HCT116 (cell line): Measurements from ENCODE around the gene CCM2. TPM values are rescaled to one million over a fixed set of nuclear protein-coding genes. Genes with fewer than 3 reads are reported as not detected.

Experiments
- ATAC-seq: fragments of 200-7000 bp; cut with Tn5 transposase; 2 replicates; pipeline ENCODE4 v1.9.1; 2020; ENCODE audit warnings: mild to moderate bottlenecking, moderate library complexity
- BruUV-seq: library from RNA; stranded (reverse); fragments of 400-500 nt; replicated peaks from 2 replicates; lab custom pipeline; 2021; lab: Mats Ljungman, UMichigan
- CTCF ChIA-PET: fragments of 300-600 bp; sonication (Branson Sonifier 250); formaldehyde crosslinking; loops from one replicate; lab custom pipeline; 2021; ENCODE audit warnings: antibody characterized with exemption; lab: Charles Lee
- POLR2A ChIA-PET: fragments of 300-600, 350-600 bp; sonication (Branson Sonifier 250); formaldehyde crosslinking; loops from one replicate; lab custom pipeline; 2021; ENCODE audit warnings: antibody characterized with exemption; lab: Charles Lee
- RAD21 ChIA-PET, 2 experiments: fragments of 300-600 bp; sonication (Branson Sonifier 250); formaldehyde crosslinking; loops; one replicate each; lab custom pipeline; 2023; ENCODE audit warnings: low total read pairs in 2 of 2; ENCODE audit not compliant: uncharacterized antibody in 2 of 2, unreplicated experiment in 2 of 2, low non-redundant PET in 1 of 2; lab: Charles Lee
- DNase-seq: peaks from one replicate; pipeline ENCODE4 v3.0.0-alpha.2; 2010; ENCODE audit warnings: low read depth, low spot score
- H2AFZ ChIP-seq: fragments of 200-600 bp; shearing (Covaris generic), sonication (generic); 2 replicates; pipeline ENCODE4 v1.6.1; 2017; ENCODE audit warnings: low read depth, mixed run types, mixed read lengths, antibody characterized with exemption, low read length; ENCODE audit not compliant: poor library complexity, severe bottlenecking
- H3K27ac ChIP-seq: 2 replicates; pipeline ENCODE4 v1.5.1; 2012; ENCODE audit warnings: low read depth, low read length
- H3K27me3 ChIP-seq: fragments of 200-600 bp; sonication (generic); 2 replicates; pipeline ENCODE4 v1.6.1; 2016; ENCODE audit warnings: mixed run types, low read length, mixed read lengths; ENCODE audit not compliant: insufficient read depth
- H3K36me3 ChIP-seq, 2 experiments: fragments of 200-500 bp in 1 of 2; fragments of 200-600 bp in 1 of 2; sonication (Bioruptor generic) in 1 of 2; sonication (generic) in 1 of 2; 2 replicates each; pipeline versions ENCODE4 v1.5.1 to v1.6.1; 2014 to 2016; ENCODE audit warnings: low read length in 2 of 2, inconsistent platforms in 1 of 2, mixed read lengths in 1 of 2, mixed run types in 1 of 2; ENCODE audit not compliant: insufficient read depth in 2 of 2, control insufficient read depth in 1 of 2
- H3K4me1 ChIP-seq, 2 experiments: fragments of 200-600 bp in 1 of 2; sonication (generic) in 1 of 2; 2 replicates each; pipeline versions ENCODE4 v1.5.1 to v1.6.1; 2012 to 2017; ENCODE audit warnings: low read length in 2 of 2, inconsistent platforms in 1 of 2, mild to moderate bottlenecking in 1 of 2, mixed read lengths in 1 of 2, mixed run types in 1 of 2, moderate library complexity in 1 of 2; ENCODE audit not compliant: insufficient read depth in 2 of 2, control insufficient read depth in 1 of 2
- H3K4me2 ChIP-seq: fragments of 200-600 bp; sonication (generic); 2 replicates; pipeline ENCODE4 v1.6.1; 2017; ENCODE audit warnings: mixed run types, low read length, mixed read lengths
- H3K4me3 ChIP-seq, 2 experiments: fragments of 200-600 bp in 1 of 2; sonication (generic) in 1 of 2; replicated peaks in 1 of 2; 2 replicates each; pipeline ENCODE4 v1.5.1; 2011 to 2016; ENCODE audit warnings: low read length in 2 of 2, control low read depth in 1 of 2, low read depth in 1 of 2, mild to moderate bottlenecking in 1 of 2, mixed read lengths in 1 of 2, mixed run types in 1 of 2
- H3K79me2 ChIP-seq: fragments of 200-600 bp; sonication (generic); 2 replicates; pipeline ENCODE4 v1.6.1; 2017; ENCODE audit warnings: mild to moderate bottlenecking, mixed run types, low read length, moderate library complexity, mixed read lengths; ENCODE audit not compliant: insufficient read depth
- H3K9ac ChIP-seq: fragments of 200-600 bp; sonication (generic); 2 replicates; pipeline ENCODE4 v1.6.1; 2016; ENCODE audit warnings: low read length, mixed read lengths
- H3K9me2 ChIP-seq: fragments of 200-600 bp; sonication (generic), shearing (Covaris generic); 2 replicates; pipeline ENCODE4 v1.6.1; 2017; ENCODE audit warnings: mixed run types, mild to moderate bottlenecking, moderate library complexity; ENCODE audit not compliant: insufficient read depth
- H3K9me3 ChIP-seq, 2 experiments: fragments of 200-500 bp in 1 of 2; fragments of 200-600 bp in 1 of 2; sonication (Bioruptor generic) in 1 of 2; sonication (generic) in 1 of 2; 2 replicates each; pipeline ENCODE4 v1.6.1; 2014 to 2017; ENCODE audit warnings: low read length in 2 of 2, mixed read lengths in 2 of 2, inconsistent platforms in 1 of 2, low read depth in 1 of 2, mild to moderate bottlenecking in 1 of 2, mixed run types in 1 of 2, moderate library complexity in 1 of 2; ENCODE audit not compliant: control insufficient read depth in 1 of 2, insufficient read depth in 1 of 2
- H4K20me1 ChIP-seq: fragments of 200-600 bp; sonication (generic), shearing (Covaris generic); 2 replicates; pipeline ENCODE4 v1.6.1; 2017; ENCODE audit warnings: mixed run types, mild to moderate bottlenecking, moderate library complexity; ENCODE audit not compliant: insufficient read depth
- EZH2phosphoT487 ChIP-seq: fragments of 200-600 bp; IDR thresholded peaks from 2 replicates; pipeline ENCODE4 v1.6.1; 2018; ENCODE audit warnings: antibody characterized with exemption, borderline replicate concordance
- FOSL1 ChIP-seq: IDR thresholded peaks from 2 replicates; pipeline ENCODE4 v1.6.1; 2012; ENCODE audit warnings: low read depth
- MAX ChIP-seq: IDR thresholded peaks from 2 replicates; pipeline ENCODE4 v1.6.1; 2012
- POLR2A ChIP-seq: IDR thresholded peaks from 2 replicates; pipeline ENCODE4 v1.7.0; 2011; ENCODE audit warnings: borderline replicate concordance; ENCODE audit not compliant: insufficient read depth, insufficient read length; ENCODE audit errors: extremely low read depth
- TCF7L2 ChIP-seq: IDR thresholded peaks from 2 replicates; pipeline ENCODE4 v1.7.0; 2011; ENCODE audit warnings: borderline replicate concordance, inconsistent platforms; ENCODE audit not compliant: insufficient read depth, insufficient read length; ENCODE audit errors: extremely low read depth
- YY1 ChIP-seq: IDR thresholded peaks from 2 replicates; pipeline ENCODE4 v1.6.1; 2011; ENCODE audit warnings: low read length, low read depth, moderate library complexity, mild to moderate bottlenecking; ENCODE audit not compliant: insufficient replicate concordance; ENCODE audit errors: extremely low read depth
- ZBTB33 ChIP-seq: IDR thresholded peaks from 2 replicates; pipeline ENCODE4 v1.6.1; 2011; ENCODE audit warnings: mild to moderate bottlenecking, low read length, moderate library complexity; ENCODE audit not compliant: insufficient replicate concordance; ENCODE audit errors: extremely low read depth
- ZNF274 ChIP-seq: fragments of 200-500 bp; sonication (Bioruptor generic); IDR thresholded peaks from 2 replicates; pipeline ENCODE4 v1.6.1; 2014; ENCODE audit warnings: mild to moderate bottlenecking, low read depth, low read length, inconsistent platforms
- intact Hi-C: fragments of 100-400 bp; cut with micrococcal nuclease; formaldehyde crosslinking; loops from 2 replicates; pipeline ENCODE4 v1.10.0; 2022
- total RNA-seq: library from RNA; stranded (reverse); gene quantifications from one replicate; pipeline ENCODE4 v1.2.1, GENCODE V29; 2021; ENCODE audit not compliant: unreplicated experiment
- TF ChIP-seq, protein P1 (sequence below): IDR thresholded peaks from 2 replicates; pipeline ENCODE4 v1.6.1; 2012; ENCODE audit warnings: low read depth

Gene CCM2
- total RNA-seq, 1 experiment from 2014 or later: 34.4 TPM

GRCh38 chr7:44985900-44986217, 14.1 kb upstream of the CCM2 start:
- TF ChIP-seq TCF7L2 (no peak), YY1 (no peak), POLR2A (no peak)
- POLR2A ChIA-PET: interaction anchor here (0.7 to 1.8 kb wide), 2 partner anchors 13 to 126 kb away, joined by 3 to 7 read pairs; partner anchors contain the start of gene TBRG4

DNA sequence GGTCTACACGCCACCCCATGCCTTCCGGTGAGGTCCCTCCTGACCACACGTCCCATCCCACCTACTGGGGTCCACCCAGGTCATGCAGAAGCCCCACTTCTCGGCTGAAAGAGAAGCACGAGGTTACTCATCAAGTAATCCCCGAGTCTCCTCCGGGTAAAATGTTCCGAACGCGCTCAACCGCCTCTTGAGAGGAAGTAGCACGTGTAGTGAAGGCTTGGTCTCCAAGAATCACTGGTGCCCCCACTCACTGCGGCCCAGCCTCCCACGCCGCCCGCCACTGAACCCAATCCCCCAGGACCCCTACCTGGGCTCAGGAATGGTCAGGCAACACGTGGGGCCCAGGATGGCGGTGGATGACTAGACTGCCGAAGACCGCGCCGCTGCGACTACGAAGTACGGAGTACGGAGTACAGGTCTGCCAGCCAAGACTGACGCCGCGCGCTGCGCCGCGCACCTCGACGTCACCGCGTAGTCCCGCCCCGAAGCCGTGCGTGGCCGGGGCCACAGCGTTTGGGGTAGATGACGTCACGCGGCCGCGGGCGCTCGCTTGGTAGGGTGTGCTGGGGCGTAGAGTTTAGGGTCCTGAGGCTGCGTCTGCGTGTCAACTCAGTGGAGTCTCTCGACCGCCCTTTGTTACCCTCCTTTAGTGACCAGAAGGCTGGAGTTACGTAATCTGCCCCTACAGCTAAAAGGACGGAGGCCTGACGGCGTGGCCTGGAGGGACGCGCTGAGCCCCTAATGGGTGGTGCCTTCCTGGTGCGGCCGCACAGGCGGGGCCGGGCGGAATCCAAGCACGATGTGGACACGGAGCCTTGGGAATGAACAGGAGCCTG, 13.6 kb upstream of the CCM2 start:
- Histone ChIP-seq H3K9me2 (no peaks in the 10 kb centered on the region), H3K36me3 (peaks cover 22 to 44% of the 10 kb centered on the region in 2 experiments), H3K4me3 (peak overlapping the region; percentile 88 to 100), H3K4me2 (peak overlapping the region; percentile 89), H3K9ac (peak overlapping the region; percentile 100), H3K27me3 (no peaks in the 10 kb centered on the region), H3K79me2 (peaks cover 38% of the 10 kb centered on the region), H2AFZ (no peak overlapping the region), H3K4me1 (peaks cover 4 to 34% of the 10 kb centered on the region in 2 experiments; a peak in 3 of 4 replicates), H3K9me3 (no peaks in the 10 kb centered on the region), H3K27ac (peak overlapping the region; percentile 75), H4K20me1 (peaks cover 18% of the 10 kb centered on the region; the same call in 1 of the 2 replicates)
- DNase-seq (peak; percentile 87), ATAC-seq (peak; percentile 92)
- ChIA-PET POLR2A (interaction anchor here (0.7 to 1.8 kb wide), 3 partner anchors 13 to 125 kb away, joined by 3 to 8 read pairs (median 7); partner anchors contain the start of gene TBRG4), RAD21 (interaction anchor here in 1 of 2 experiments (0.7 kb wide), 1 partner anchor 125 kb away, joined by 3 read pairs; the partner anchor contains the start of gene TBRG4), CTCF (no interaction called here)
- no TSS peak for BruUV-seq
- intact Hi-C loops: loop anchor here (1.0 to 5.0 kb wide), 2 partner anchors 13 to 126 kb away; partner anchors contain the start of gene TBRG4
- TF ChIP-seq FOSL1 (no peak; the same call in 1 of the 2 replicates), ZBTB33 (peak; percentile 70), TCF7L2 (peak; percentile 32), MAX (peak; percentile 100), ZNF274 (no peak), EZH2phosphoT487 (no peak), POLR2A (peak; percentile 97)
- TF ChIP-seq, protein P1, sequence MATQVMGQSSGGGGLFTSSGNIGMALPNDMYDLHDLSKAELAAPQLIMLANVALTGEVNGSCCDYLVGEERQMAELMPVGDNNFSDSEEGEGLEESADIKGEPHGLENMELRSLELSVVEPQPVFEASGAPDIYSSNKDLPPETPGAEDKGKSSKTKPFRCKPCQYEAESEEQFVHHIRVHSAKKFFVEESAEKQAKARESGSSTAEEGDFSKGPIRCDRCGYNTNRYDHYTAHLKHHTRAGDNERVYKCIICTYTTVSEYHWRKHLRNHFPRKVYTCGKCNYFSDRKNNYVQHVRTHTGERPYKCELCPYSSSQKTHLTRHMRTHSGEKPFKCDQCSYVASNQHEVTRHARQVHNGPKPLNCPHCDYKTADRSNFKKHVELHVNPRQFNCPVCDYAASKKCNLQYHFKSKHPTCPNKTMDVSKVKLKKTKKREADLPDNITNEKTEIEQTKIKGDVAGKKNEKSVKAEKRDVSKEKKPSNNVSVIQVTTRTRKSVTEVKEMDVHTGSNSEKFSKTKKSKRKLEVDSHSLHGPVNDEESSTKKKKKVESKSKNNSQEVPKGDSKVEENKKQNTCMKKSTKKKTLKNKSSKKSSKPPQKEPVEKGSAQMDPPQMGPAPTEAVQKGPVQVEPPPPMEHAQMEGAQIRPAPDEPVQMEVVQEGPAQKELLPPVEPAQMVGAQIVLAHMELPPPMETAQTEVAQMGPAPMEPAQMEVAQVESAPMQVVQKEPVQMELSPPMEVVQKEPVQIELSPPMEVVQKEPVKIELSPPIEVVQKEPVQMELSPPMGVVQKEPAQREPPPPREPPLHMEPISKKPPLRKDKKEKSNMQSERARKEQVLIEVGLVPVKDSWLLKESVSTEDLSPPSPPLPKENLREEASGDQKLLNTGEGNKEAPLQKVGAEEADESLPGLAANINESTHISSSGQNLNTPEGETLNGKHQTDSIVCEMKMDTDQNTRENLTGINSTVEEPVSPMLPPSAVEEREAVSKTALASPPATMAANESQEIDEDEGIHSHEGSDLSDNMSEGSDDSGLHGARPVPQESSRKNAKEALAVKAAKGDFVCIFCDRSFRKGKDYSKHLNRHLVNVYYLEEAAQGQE: no peak

More at GRCh38 chr7:44985900-44986217, 14.1 kb upstream of the CCM2 start:
- ATAC-seq (no peak), DNase-seq (no peak)
- H3K9me3 ChIP-seq: no peaks in the 10 kb centered on the region
- peaks cover 18% of the 10 kb centered on the region; the same call in 1 of the 2 replicates for H4K20me1 ChIP-seq
- H3K27ac ChIP-seq: peak overlapping the region; percentile 75
- ChIA-PET CTCF (no interaction called here), RAD21 (interaction anchor here in 1 of 2 experiments (0.7 kb wide), 1 partner anchor 126 kb away, joined by 3 read pairs; the partner anchor contains the start of gene TBRG4)
- no peaks in the 10 kb centered on the region for H3K9me2 ChIP-seq
- H3K4me1 ChIP-seq: peaks cover 4 to 34% of the 10 kb centered on the region in 2 experiments; a peak in 3 of 4 replicates
- H3K27me3 ChIP-seq: no peaks in the 10 kb centered on the region
- H3K4me3 ChIP-seq: peak overlapping the region; percentile 88 to 100
- intact Hi-C loops: loop anchor here (1.0 to 5.0 kb wide), 2 partner anchors 13 to 126 kb away; partner anchors contain the start of gene TBRG4
- peak overlapping the region; percentile 89 for H3K4me2 ChIP-seq
- H2AFZ ChIP-seq: no peak overlapping the region
- peaks cover 38% of the 10 kb centered on the region for H3K79me2 ChIP-seq
- peak overlapping the region; percentile 100 for H3K9ac ChIP-seq
- BruUV-seq: no TSS peak
- peaks cover 23 to 44% of the 10 kb centered on the region in 2 experiments for H3K36me3 ChIP-seq
